ENCODE data around the gene AK4.

Gene AK4

GRCh38 chr1:65255035-65255655 lies 107.1 kb downstream of the AK4 start:
- FAIRE-seq, result no peak

GRCh38 chr1:65255656-65256050 lies 107.7 kb downstream of the AK4 start:
- FAIRE-seq, result no peak

- FAIRE-seq, result no peak
Observed at GRCh38 chr1:65256860-65257708, 109.1 kb downstream of the AK4 start.

- FAIRE-seq, result no peak
Observed at GRCh38 chr1:65258106-65258505, 110.1 kb downstream of the AK4 start.

GRCh38 chr1:65259816-65260215 lies 111.8 kb downstream of the AK4 start:
- no peak for FAIRE-seq

GRCh38 chr1:65260851-65261473 lies 113.0 kb downstream of the AK4 start:
- FAIRE-seq, result no peak

- no peak for FAIRE-seq
Observed at GRCh38 chr1:65263286-65263685, 115.3 kb downstream of the AK4 start.

GRCh38 chr1:65264197-65264929 lies 116.4 kb downstream of the AK4 start:
- FAIRE-seq, result no peak

- FAIRE-seq, result no peak
Observed at GRCh38 chr1:65265296-65265650, 117.3 kb downstream of the AK4 start.

GRCh38 chr1:65265651-65266351 lies 117.8 kb downstream of the AK4 start:
- no peak for FAIRE-seq

GRCh38 chr1:65266476-65266875 lies 118.5 kb downstream of the AK4 start:
- FAIRE-seq, result no peak

GRCh38 chr1:65267271-65267670 lies 119.3 kb downstream of the AK4 start:
- FAIRE-seq, result no peak

GRCh38 chr1:65267683-65268082 lies 119.7 kb downstream of the AK4 start:
- FAIRE-seq, result no peak

GRCh38 chr1:65269612-65270011 lies 121.6 kb downstream of the AK4 start:
- no peak for FAIRE-seq

GRCh38 chr1:65276197-65276939 lies 128.4 kb downstream of the AK4 start:
- FAIRE-seq, result no peak

- no peak for FAIRE-seq
Observed at GRCh38 chr1:65277605-65278347, 129.8 kb downstream of the AK4 start.

- no peak for FAIRE-seq
Observed at GRCh38 chr1:65278376-65279069, 130.5 kb downstream of the AK4 start.

- FAIRE-seq, result no peak
Observed at GRCh38 chr1:65279070-65279779, 131.2 kb downstream of the AK4 start.
